Astrocyte of the spinal cord (primary cell): ENCODE measurements around the gene NIPAL4.

ENCODE experiments used
- DNase-seq: peaks from one replicate; pipeline ENCODE4 v3.0.0; 2011; ENCODE audit warnings: low read depth, low spot score
- H3K4me3 ChIP-seq: 2 replicates; pipeline ENCODE4 v1.5.1; 2011; ENCODE audit warnings: low read depth, mild to moderate bottlenecking, low read length, moderate library complexity
- in situ Hi-C: cut with HindIII; loops from 2 replicates; pipeline ENCODE4 v1.10.0; 2017; ENCODE audit warnings: low sequenced_read_pairs
- TF ChIP-seq, protein P1 (sequence below): IDR thresholded peaks from 2 replicates; pipeline ENCODE4 v1.5.1; 2012; ENCODE audit warnings: low read depth, mild to moderate bottlenecking, low read length, inconsistent platforms

Gene NIPAL4

DNA sequence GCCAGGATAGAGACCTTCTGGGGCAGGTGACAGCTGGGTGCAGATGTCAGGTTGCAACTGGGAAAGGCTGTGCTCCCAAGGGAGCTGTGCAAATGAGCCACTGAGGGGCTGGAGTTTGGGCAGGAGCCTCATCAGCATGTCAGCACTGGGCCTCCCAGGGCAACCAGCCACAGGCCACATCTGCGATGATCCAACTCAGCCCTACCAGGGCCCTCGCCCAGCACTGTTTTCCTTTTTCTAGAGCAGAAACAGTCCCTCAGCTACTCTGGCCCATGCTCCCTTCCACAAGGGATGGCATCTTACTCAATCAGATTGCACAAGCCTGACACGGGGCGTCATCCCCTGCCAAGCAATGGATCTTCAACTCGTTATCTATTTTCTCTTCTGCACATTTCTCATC, 24.8 kb downstream of the NIPAL4 start:
- H3K4me3 ChIP-seq, result no peak overlapping the region
- in situ Hi-C loops, result no loop called here
- DNase-seq, result no peak
- TF ChIP-seq, protein P1, sequence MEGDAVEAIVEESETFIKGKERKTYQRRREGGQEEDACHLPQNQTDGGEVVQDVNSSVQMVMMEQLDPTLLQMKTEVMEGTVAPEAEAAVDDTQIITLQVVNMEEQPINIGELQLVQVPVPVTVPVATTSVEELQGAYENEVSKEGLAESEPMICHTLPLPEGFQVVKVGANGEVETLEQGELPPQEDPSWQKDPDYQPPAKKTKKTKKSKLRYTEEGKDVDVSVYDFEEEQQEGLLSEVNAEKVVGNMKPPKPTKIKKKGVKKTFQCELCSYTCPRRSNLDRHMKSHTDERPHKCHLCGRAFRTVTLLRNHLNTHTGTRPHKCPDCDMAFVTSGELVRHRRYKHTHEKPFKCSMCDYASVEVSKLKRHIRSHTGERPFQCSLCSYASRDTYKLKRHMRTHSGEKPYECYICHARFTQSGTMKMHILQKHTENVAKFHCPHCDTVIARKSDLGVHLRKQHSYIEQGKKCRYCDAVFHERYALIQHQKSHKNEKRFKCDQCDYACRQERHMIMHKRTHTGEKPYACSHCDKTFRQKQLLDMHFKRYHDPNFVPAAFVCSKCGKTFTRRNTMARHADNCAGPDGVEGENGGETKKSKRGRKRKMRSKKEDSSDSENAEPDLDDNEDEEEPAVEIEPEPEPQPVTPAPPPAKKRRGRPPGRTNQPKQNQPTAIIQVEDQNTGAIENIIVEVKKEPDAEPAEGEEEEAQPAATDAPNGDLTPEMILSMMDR, result no peak

DNA sequence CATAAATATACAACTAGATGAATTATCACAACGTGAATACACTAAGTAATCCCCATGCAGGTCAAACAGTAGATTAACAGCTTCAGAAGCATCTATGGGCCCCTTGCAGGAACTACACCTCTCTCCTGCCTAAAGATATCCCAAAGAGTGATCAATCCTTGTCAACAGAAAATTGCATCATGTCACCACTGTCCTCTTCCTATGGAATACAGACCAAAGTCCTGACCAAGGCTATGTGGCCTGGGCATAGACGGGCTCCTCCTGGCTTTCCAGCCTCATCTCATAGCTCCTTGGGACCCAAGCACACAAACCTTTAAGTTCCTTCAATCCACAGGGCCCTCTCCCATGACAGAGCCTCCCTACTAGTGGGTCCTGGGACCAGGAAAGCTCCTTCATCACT, 25.3 kb downstream of the NIPAL4 start:
- in situ Hi-C loops, result no loop called here
- DNase-seq, result no peak
- TF ChIP-seq, protein P1, result no peak
- H3K4me3 ChIP-seq, result no peak overlapping the region

DNA sequence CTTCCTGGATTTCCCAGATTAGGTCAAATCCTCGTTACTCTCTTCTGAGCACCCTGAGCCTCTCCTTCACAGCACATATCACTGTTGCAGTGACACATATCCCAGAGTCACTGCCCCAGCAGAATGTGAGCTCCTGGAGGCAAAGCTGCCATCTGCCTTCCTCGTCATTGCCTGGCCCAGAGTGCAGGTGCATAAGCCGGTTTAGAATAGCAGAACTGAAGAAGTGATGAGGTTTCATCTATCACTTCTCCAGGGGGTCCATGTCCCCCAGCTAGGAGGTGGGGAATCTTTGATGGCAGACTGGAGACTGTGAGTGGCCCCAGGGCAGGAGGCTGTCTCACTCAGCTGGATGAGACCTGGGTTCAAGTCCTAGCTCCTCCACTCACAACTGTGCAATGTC, 25.8 kb downstream of the NIPAL4 start:
- no peak for DNase-seq
- in situ Hi-C loops, result no loop called here
- TF ChIP-seq, protein P1, result no peak
- no peak overlapping the region for H3K4me3 ChIP-seq

- in situ Hi-C loops, result no loop called here
- DNase-seq, result no peak
- H3K4me3 ChIP-seq, result no peak overlapping the region
- TF ChIP-seq, protein P1, result no peak
Measured at GRCh38 chr5:157486221-157486681, 26.2 kb downstream of the NIPAL4 start.

DNA sequence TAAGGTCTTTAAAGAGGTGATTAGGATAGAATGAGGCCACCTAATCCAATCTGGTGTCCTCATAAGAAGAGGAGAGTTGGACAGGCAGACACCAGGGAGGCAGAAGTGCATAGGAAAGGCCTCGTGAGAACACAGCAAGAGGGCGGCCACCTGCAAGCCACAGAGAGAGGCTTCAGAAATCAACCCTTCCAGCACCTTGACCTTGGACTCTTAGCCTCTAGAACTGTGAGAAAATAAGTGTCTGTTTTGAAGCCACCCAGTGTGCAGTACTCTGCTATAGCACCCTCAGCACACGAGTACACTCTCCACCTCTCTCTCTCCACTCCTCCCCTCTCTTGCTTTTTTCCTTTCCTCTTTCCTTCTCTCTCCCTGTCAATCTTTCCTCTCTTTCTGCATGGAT, 26.8 kb downstream of the NIPAL4 start:
- no peak overlapping the region for H3K4me3 ChIP-seq
- DNase-seq, result no peak
- in situ Hi-C loops, result no loop called here
- TF ChIP-seq, protein P1, result no peak

- H3K4me3 ChIP-seq, result no peak overlapping the region
- TF ChIP-seq, protein P1, result no peak
- DNase-seq, result no peak
- in situ Hi-C loops, result no loop called here
Measured at GRCh38 chr5:157487358-157487757, 27.3 kb downstream of the NIPAL4 start.

DNA sequence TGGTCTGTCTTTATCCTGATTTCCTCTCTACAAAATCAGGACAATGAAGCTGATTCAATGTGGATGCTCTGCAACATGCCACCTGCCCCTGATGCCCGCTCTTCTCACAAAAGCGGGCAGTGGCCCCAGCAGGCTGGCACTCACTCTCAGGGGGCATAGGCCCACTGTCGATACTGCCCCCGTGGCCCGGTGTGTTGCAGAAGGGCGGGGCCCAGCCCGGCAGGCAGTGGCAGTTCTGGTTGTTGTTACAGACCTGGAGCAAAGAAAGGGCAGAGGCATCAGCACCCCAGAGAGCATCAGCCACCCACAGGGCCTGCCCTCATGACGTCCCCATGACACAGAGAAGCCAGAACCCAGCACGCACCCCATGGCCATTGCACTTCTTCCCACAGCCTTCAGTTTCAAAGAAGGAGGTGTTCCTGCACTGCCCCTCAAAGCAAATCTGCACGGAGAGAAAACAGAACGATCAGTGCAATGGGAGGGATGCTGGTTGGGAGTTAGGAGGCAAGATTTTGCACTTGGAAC, 31.5 kb downstream of the NIPAL4 start:
- H3K4me3 ChIP-seq, result no peak overlapping the region
- TF ChIP-seq, protein P1, result no peak
- in situ Hi-C loops, result no loop called here
- no peak for DNase-seq
